Activated CD4-positive, alpha-beta T cell treated with anti-CD3 and anti-CD28 coated beads for 1 hour (primary cell): ENCODE results near the gene PTPA.
"Not testable (repeated sequence)": the region's sequence is repeated elsewhere in the genome, so short reads cannot be mapped to it uniquely, and the experiment has no call there.

ENCODE experiments used
- DNase-seq: peaks from one replicate; pipeline ENCODE4 v3.0.0-alpha.2; 2020

The PTPA gene

DNA sequence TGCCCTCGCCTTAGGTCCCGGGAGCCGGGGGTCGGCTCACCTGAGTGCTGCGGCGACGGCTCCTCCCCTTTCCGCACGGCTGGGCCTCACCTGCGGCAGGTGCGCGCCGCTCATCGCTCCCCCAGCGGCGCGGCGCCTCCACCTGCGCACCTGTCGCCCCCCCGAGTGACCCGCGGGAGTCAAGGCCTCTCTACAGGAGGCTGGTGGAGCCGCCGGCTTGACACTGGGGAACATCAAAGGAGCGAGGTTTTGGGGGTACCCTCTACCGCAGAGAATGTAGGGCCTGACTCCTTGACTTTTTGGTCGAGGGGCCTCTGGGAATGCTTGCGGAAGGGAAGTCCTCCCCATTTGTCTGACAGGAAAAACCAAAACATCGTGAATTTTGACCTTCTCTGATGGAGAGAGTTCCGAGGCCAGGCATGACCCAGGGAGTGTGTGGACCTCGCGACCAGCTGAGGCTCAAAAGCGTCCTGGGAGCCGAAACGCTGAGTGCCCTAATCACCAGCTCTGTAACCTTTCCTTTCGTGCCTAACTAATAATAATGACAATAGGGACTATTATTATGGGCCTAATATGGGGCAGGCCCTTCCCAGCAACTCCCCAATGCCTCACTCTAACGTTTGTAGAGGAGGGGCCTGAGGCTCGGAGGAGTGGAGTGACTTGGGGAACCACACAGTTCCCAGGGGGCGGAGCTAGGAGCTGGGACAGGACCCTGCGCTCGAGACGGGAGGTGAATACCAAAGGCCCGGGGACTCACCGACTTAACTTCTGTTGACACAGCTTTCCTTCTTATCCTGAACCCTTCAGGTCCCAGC is 67.6 kb downstream of the PTPA start:
- DNase-seq, result no peak

DNA sequence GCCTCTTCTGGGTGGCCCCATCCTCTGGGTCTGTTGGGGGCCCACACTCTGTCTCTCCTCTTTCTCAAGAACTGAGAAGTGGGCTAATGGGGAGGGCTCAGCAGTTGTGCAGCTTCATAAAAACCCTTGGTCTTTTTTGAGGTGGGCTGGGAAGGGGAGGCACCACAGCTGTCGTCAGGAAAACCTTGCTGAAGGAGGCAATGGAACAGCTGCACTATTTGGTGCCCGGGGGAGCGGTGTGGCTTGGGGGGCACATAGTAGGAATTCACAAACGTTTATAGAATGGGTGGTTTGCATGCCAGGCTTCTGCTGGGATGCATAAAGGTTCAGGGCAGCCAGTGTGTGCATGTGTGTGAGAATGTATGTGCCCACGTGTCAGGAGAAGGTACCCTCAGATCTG is 70.0 kb downstream of the PTPA start:
- no peak for DNase-seq

DNA sequence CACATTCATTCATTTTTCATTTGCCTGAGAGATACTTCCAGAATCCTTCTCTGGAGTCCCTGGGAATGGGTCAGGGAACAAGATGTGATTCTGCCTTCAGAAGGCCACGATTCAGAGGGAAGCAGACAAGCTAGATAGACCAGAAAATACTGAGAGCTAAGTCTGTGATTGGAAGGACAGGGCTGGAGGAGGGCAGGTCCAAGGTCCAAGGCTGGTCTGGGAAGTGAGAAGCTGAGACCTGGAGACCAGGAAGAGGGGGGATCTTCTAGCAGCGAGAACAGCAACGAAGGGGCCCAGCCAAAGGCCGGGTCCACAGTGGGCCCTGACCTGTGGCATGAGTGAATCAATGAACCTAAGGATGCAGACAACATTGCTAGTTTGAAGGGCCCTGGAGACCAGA is 70.9 kb downstream of the PTPA start:
- DNase-seq, result no peak

DNA sequence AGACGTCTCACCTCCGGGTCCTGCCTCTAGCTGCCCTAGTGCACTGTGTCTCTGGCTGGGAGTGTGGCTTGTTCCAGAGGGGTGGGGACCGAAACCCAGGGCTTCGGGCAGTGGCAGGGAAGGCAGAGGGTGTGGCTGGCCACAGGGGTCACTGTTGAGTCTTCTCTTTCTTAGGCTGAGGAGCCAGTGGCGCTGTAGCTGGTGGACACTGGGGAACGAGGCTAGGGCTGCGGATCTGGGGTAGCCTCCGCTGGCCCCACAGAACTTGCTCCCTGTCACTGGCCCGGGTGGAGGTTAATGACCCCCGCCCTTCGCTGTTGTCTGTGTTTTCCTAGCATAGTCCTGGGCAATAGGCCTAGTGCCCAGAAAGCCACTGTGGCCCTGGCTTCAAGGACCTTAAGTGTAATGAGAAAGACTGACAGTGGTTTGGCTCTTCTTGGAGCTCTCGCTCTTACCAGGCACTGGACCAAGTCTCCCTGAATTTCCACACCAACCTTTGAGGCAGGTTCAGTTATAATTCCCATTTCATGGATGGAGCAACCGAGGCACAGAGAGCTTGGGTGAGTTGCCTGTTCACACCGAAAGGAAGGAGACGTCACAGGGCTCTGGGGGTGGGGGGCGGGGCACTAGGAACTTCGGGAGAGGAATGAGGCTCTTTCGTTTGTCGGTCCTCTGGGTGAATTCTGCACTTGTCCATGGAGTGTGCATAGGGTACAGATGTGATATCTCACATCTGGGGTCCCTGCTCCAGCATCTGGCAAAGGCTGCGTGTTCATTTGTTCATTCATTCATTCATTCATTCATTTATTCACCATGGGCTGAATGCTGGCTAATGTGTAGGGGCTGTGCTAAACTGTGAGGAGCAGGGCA is 71.6 kb downstream of the PTPA start:
- DNase-seq, result no peak

DNA sequence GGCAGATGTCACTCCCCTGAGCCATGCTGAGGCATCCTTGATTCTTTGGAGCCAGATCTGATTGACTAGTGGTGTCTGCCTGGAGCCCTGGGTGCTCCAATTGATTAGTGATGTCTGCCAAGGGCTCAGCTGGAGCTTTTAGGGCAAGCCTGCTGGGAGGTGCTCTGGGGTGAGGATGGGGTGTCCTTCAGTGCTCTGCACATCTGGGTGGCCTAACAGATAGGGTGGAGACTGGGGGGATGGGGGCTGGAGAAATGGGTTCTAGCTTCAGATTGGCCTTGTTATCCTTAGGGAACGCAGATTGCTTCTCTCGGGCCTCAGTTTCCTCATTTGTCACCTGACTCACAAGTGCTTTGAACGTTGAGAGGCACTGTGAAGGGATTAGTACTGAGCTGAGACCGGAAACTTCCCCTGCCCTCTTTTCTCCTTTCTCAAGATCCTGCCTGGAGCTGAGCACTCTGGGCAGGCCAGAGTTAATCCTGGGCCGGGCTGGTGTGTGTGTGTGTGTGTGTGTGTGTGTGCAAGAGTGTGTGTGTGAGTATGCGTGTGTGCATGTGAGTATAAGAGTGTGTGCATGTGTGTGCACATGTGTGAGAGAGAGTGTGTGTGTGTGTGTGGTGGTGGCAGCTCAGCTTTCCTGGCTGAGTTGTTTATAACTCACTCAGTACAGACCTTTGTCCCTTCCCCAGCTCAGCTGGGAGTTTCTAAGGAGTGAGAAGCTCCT is 72.4 kb downstream of the PTPA start:
- no peak for DNase-seq

DNA sequence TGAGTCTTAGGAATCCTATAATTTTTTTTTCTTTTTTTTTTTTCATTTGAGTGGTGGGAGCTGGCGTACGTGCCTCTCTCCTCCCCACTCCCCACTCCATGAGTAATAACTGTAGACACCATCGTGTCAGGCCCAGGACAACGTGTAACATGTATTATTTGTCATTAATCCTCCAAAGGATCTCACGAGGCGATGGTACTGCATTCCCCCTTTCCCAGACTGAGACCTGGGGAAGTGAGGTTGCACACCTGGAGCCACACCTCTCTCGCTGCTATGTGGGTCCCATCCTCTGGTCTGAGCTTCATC is 73.0 kb downstream of the PTPA start:
- DNase-seq, result no peak

DNA sequence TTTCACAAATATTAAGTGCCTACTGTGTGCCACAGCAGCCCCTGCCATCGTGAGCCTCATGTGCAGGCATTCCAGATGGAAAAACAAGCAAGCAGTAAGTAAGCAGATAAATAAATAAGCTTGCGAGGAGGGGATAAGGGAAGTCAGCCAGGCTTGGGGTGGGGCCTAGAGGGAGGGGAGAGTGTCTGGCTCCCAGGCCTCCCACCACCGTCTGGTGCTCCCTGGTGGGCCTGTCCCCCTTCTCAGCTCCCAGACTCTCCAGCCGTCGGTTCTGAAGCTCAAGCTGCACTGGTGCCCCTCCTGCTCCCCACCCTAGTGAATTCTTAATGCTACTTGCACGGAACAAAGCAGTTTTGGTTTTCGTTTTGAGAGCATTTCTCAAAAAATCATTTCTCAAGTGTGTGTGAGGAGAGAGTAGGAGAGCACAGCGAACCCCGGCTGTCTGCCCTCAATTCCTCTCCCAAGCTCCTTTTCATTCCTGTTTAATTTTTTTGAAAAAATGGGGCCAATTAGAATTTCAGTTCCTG is 73.4 kb downstream of the PTPA start:
- DNase-seq, result no peak

DNA sequence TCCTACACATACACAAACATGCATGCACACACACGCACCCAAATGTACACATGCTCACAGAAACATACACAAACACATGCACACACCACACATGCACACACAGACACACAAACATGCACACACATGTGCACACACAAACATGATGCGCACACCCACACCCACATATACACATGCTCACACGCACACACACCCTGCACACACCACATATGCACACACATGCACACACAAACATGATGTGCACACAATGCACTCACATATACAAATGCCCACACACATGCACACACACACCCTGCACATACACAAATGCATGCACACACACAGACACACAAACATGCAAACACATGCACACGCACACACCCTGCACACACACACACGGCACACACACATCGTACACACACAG is 74.2 kb downstream of the PTPA start:
- no peak for DNase-seq

DNA sequence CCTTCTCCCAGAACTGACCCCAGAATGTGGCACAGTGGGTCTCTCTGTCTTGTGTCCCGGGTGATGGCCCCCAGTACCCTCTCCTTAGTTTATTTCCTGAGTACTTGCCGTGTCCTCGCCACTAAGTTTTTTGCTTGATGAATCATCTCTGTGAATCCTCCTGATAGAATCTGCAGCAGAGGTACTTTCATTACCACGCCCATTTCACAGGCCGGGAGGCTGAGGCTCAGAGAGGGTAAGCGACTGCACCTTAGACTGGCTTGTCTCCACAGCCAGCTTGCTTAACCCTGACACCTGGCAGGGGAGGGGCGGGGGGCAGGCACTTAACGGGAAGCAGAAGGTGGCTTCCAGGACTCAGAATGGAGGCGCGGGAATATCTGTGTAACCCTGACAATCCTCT is 74.8 kb downstream of the PTPA start:
- DNase-seq, result no peak

DNA sequence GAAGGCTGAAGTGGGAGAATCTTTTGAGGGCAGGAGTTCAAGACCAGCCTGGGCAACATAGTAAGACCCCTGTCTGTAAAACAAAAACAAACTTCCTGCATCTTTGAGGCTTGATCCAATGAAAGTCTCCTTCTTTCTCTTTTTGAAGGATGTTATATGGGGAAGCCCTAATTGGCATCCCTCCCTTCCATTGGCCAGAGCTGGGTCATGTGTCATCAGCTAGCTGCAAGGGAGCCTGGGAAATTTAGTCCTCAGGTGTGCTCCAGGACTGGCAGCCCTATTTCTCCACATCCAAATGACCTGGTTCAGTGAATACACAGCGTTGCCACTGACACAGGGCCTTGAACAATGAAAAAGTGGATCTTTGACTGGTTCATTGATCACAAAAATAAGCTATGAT is 75.8 kb downstream of the PTPA start:
- no peak for DNase-seq

DNA sequence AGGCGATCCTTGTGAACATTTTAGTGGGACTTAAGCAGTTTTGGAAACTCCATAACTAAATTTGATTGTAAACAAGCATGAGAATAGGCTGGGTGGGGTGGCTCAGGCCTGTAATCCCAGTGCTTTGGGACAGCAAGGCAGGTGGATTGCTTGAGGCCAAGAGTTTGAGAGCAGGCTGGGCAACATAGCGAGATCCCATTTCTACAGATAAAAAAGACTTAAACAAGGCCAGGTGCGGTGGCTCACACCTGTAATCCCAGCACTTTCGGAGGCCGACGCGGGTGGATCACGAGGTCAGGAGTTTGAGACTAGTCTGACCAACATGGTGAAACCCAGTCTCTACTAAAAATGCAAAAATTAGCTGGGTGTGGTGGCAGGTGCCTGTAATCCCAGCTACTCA is 78.8 kb downstream of the PTPA start:
- not testable (repeated sequence) for DNase-seq

DNA sequence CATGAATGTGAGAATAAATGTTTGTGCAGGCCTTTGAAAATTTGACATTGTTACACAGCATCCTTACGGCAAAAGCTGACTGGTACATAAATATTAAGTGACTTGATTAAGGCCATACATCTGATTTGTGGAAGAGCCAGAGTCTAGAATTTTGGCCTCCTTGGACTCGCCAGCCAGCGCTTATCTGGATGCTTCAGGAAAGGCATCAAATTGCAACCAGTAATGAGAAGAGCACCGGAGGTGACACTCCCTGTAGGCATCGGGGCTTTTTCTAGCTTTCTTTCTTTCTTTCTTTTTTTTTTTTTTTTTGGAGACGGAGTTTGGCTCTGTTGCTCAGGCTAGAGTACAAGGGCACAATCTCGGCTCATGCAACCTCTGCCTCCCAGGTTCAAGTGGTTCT is 80.0 kb downstream of the PTPA start:
- no peak for DNase-seq

DNA sequence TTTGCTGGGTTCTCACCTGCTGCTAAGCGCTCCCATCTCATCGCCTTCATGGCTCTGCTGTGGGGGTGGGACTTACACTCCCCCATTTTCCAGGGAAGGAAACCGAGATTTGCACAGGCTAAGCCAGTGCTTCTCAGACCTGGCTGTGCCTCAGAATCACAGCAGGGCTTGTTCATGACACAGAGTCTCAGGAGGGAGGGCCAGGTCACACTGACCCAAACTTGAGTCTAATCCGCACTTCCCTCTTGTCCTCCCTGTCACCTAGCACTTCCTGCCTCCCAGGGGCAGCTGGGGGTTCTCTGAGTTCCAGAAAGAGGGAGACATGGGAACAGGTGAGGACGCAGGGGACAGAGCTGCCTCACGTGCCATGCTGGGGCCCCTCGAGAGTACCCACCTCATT is 82.4 kb downstream of the PTPA start:
- no peak for DNase-seq

DNA sequence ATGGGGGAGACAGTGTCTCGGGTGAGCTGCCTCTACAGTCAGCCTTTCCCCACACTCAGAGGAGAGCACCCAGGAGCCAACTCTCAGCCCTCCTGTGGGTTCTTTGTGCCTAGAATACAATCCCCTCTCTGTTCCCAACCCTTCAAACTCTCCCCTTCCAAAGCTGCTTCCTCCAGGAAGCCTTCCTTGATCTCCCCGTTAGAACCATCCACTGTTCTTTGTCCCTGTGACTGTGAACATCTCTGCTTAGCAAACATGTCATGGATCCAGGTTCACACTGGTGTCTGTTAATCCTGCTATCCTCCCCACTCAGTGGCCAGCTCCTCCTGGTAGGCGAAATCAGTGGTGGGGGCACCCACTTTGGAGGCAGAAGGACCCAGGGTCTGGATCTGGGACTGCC is 83.0 kb downstream of the PTPA start:
- no peak for DNase-seq

DNA sequence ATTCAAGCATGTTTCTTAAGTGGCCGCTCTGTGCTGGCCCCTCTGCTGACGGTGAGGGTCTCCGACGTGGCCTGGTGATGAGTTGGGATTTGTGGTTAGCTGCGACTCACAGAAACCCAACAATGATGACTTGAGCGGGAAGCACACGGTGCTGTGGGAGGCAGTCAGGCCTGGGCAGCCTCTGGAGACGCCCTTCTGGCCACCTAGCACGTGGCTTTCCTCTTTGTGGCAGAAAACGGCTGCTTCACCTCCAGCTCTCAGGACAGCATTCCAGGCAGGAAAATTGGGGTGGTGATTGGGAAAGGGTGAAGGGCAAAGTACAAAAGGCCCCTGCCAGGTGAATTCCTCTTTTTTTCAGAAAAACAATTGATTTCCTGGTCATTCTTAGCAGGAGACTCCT is 84.4 kb downstream of the PTPA start:
- no peak for DNase-seq

DNA sequence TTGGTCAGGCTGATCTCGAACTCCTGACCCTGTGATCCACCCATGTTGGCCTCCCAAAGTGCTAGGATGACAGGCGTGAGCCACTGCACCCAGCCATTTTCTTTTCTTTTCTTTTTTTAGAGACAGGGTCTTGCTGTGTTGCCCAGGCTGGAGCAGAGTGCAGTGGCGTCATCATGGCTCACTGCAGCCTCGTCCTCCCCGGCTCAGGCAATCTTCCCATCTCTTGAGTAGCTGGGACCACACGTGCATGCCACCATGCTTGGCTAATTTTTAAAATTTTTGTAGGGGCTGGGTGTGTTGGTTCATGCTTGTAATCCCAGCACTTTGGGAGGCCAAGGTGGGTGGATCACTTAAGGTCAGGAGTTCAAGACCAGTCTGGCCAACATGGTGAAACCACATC is 85.8 kb downstream of the PTPA start:
- DNase-seq, result not testable (repeated sequence)

DNA sequence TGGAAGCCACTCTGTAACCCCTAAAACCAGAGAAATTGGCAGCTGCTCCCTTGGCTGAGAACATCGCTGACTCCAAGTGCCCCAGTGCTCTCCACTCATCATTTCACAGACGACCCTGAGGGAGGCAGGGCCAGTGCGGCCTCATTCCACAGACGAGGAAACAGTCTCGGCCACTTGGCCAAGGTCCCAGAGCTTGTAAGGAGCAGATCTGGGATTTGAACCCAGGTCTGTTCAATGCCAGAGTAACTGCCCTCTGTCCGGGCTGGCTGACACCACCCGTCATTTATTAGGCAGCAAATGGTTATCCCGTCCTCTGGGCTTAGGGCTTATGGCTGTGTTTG is 86.7 kb downstream of the PTPA start:
- DNase-seq, result no peak
